Small intestine (tissue), 7 donors: ENCODE results near the gene TLK2. TPM values are rescaled to one million over a fixed set of nuclear protein-coding genes. Genes with fewer than 3 reads are reported as not detected.
"Not testable (repeated sequence)": the region's sequence is repeated elsewhere in the genome, so short reads cannot be mapped to it uniquely, and the experiment has no call there.

Source experiments
- DNase-seq, 2 donors: peaks; one replicate each; pipeline versions ENCODE4 v3.0.0 to v3.0.0-alpha.2; 2013
- FAIRE-seq: peaks from 2 replicates; lab custom pipeline; 2012; peaks lifted over from hg19 to GRCh38; lab: Jason Lieb, UNC
- H3K27ac ChIP-seq, 3 donors: one replicate each; pipeline ENCODE4 v1.5.1; 2013; ENCODE audit warnings: low read length in 2 of 3, mild to moderate bottlenecking in 2 of 3, control low read depth in 1 of 3, inconsistent platforms in 1 of 3, low read depth in 1 of 3, moderate library complexity in 1 of 3
- H3K27me3 ChIP-seq, 3 donors: one replicate each; pipeline ENCODE4 v1.6.1; 2013; ENCODE audit warnings: low read length in 3 of 3, inconsistent platforms in 1 of 3; ENCODE audit not compliant: control insufficient read depth in 3 of 3, insufficient read depth in 3 of 3
- H3K36me3 ChIP-seq, 3 donors: one replicate each; pipeline ENCODE4 v1.6.1; 2013; ENCODE audit warnings: low read length in 3 of 3, inconsistent platforms in 1 of 3, low read depth in 1 of 3, mild to moderate bottlenecking in 1 of 3, moderate library complexity in 1 of 3; ENCODE audit not compliant: control insufficient read depth in 3 of 3, insufficient read depth in 2 of 3
- H3K4me1 ChIP-seq, 3 donors: one replicate each; pipeline ENCODE4 v1.6.1; 2013; ENCODE audit warnings: low read length in 2 of 3, inconsistent platforms in 1 of 3, low read depth in 1 of 3, mild to moderate bottlenecking in 1 of 3, moderate library complexity in 1 of 3; ENCODE audit not compliant: control insufficient read depth in 3 of 3, insufficient read depth in 2 of 3
- H3K4me3 ChIP-seq, 3 donors: one replicate each; pipeline ENCODE4 v1.5.1; 2013; ENCODE audit warnings: low read length in 3 of 3, control low read depth in 1 of 3, inconsistent platforms in 1 of 3, low read depth in 1 of 3, mild to moderate bottlenecking in 1 of 3, moderate library complexity in 1 of 3
- H3K9me3 ChIP-seq, 2 donors: one replicate each; pipeline ENCODE4 v1.6.1; 2013; ENCODE audit warnings: low read depth in 1 of 2, low read length in 1 of 2; ENCODE audit not compliant: control insufficient read depth in 2 of 2, insufficient read depth in 1 of 2
- WGBS, 3 donors: extraction: QIAGEN DNeasy Blood & Tissue Kit; methylation state at CpG; one replicate each; pipeline ENCODE4 v1.1.7; 2013; 5-methylcytosine and 5-hydroxymethylcytosine counted together
- polyA plus RNA-seq, 4 donors: library from polyadenylated mRNA; stranded (reverse) in 3 of 4; unstranded in 1 of 4; fragments of 200-250 nt in 3 of 4; fragments of 120-200 nt in 1 of 4; gene quantifications; one replicate each; pipeline versions ENCODE4 v1.2.1 to v1.2.3, GENCODE V29; 2013
- donor health status: healthy with polysubstance abuse.
- donor health status: control.
- donor health status: control.
- donor health status: Bipolar disorder and iron deficiency.
- donor health status: healthy.

TLK2 gene
- polyA plus RNA-seq, 4 donors = 13.0 to 30.8 (median 16.2) TPM

DNA sequence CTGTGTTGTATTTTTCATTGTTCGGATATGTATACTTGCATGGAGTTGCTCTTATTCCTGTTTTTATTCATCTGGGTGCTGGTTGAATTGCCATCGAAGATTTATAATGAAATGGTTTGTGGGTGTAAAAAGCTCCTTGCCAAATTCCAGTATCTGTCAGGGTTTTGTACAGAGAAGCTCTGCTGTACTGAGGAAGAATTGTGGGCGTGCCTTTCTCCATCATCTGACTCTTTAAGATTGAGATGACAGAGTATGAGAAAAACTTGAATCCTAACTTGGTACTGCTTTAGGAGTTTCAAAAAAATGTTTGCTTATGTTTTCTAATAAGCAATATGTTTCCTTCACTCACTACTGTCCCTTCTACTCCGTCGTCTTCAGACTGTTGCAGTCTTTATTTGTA, 78.9 kb downstream of the TLK2 start:
- H3K4me3 ChIP-seq, H3K27ac ChIP-seq, H3K27me3 ChIP-seq, DNase-seq, H3K9me3 ChIP-seq, H3K4me1 ChIP-seq, FAIRE-seq: not testable (repeated sequence)
- peaks cover 0 to 33% (median 0%) of the 10 kb centered on the region in 3 donors for H3K36me3 ChIP-seq
- WGBS, 3 donors = 87 to 91% (median 91%) methylated on average over 5 of the region's 5 CpGs

DNA sequence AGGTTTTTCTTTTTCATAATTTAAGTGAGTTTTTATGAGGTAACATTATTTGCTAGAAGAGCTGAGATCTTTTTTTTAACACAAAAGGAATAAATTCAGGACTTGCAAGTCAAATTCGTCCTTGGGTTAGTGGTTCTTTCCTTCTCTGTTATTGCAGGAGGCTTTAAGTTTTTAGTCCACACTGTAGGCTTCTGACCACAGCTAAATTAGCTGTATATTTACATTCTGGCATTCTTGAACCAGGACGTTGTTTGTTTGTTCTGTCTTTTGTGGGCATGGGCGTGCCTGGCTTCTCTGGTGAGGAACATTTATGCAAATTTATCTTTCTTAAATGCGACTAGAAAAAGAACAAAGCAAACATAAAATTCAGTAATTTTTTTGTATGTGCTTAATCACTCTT, 80.3 kb downstream of the TLK2 start:
- H3K4me3 ChIP-seq, H3K27ac ChIP-seq, H3K27me3 ChIP-seq, DNase-seq, H3K4me1 ChIP-seq, H3K9me3 ChIP-seq, FAIRE-seq: not testable (repeated sequence)
- peaks cover 0 to 39% (median 0%) of the 10 kb centered on the region in 3 donors for H3K36me3 ChIP-seq
- 63 to 71% (median 70%) methylated on average over 4 of the region's 4 CpGs for WGBS, 3 donors

DNA sequence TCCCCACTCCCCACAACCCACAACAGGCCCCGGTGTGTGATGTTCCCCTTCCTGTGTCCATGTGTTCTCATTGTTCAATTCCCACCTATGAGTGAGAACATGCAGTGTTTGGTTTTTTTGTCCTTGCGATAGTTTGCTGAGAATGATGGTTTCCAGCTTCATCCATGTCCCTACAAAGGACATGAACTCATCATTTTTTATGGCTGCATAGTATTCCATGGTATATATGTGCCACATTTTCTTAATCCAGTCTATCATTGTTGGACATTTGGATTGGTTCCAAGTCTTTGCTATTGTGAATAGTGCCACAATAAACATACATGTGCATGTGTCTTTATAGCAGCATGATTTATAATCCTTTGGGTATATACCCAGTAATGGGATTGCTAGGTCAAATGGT, 82.3 kb downstream of the TLK2 start:
- not testable (repeated sequence) for H3K4me3 ChIP-seq, H3K9me3 ChIP-seq, H3K27me3 ChIP-seq, FAIRE-seq, H3K4me1 ChIP-seq, DNase-seq, H3K27ac ChIP-seq
- peaks cover 2 to 31% (median 2%) of the 10 kb centered on the region in 3 donors for H3K36me3 ChIP-seq
- WGBS, 3 donors = 96 to 100% (median 100%) methylated on average over 1 of the region's 2 CpGs

DNA sequence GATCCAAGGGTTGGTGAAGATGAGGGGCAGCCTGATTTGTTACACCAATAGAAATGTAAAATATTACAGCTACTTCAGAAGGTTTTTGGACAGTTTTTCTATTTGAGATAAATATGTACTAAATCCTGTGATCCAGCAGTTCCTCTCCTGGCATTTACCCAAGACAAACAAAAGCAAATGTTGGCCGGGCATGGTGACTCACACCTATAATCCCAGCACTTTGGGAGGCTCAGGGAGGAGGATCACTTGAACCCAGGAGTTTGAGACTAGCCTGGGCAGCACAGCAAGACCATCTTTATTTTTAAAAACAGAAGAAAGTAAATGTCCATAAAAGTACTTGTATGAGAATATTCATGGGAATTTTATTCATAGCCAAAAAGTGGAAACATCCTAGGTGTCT, 84.0 kb downstream of the TLK2 start:
- Histone ChIP-seq H3K36me3 (peaks cover 3 to 27% (median 4%) of the 10 kb centered on the region in 3 donors), H3K9me3 (no peaks in the 10 kb centered on the region), H3K4me3 (no peak overlapping the region), H3K27me3 (no peaks in the 10 kb centered on the region), H3K27ac (no peak overlapping the region), H3K4me1 (no peaks in the 10 kb centered on the region)
- no peak for FAIRE-seq
- DNase-seq = peak in 1 of 2 donors; percentile 23
- WGBS, 3 donors = 15 to 35% (median 23%) methylated on average over 1 of the region's 1 CpG

DNA sequence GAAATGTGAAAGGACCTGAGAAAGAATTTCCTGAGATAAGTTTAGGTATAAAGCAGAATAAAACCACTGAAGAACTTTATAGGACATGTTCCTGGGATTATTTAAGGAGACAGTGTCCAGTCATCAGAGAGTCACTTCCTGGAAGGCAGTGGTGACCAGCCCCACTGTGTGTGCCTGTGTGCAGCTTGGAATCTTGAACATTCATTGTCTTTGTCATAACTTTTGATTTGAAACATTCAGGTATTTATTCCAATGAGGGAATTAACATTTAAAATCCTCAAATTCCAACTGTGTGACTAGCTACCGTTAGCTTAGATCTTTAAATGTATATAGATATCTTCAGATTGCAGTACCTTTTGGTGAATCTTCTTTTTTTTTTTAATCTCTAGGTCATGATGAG, 87.2 kb downstream of the TLK2 start:
- FAIRE-seq (no peak), DNase-seq (no peak)
- no peaks in the 10 kb centered on the region for H3K27me3 ChIP-seq
- H3K4me3 ChIP-seq = no peak overlapping the region
- WGBS, 3 donors = 89 to 94% (median 94%) methylated on average over 1 of the region's 1 CpG
- H3K36me3 ChIP-seq = peaks cover 5 to 34% (median 10%) of the 10 kb centered on the region in 3 donors
- H3K9me3 ChIP-seq = no peaks in the 10 kb centered on the region
- no peak overlapping the region for H3K27ac ChIP-seq
- no peaks in the 10 kb centered on the region for H3K4me1 ChIP-seq

DNA sequence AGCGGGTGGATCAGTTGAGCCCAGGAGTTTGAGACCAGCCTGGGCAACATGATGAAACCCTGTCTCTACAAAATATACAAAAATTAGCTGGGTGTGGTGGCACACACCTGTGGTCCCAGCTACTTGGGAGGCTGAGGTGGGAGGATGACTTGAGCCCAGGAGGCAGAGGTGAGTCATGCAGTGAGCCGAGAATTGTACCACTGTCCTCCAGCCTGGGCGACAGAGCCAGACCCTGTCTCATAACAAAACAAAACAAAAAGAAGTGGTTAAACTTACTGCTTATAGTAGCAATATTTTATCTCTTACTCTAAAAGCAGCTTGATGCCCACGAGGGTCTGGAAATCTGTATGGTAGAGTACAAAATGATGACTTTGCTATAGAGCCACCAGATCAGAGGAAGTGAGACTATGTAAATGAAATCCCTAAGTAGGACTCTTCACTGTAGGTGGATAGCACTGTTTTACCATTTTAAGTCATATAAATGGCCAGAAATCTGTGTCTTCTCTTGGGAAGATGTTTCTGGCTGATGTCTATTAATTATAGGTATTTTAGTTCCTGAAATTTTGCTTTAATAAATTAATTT, 88.5 kb downstream of the TLK2 start:
- H3K27ac ChIP-seq = no peak overlapping the region
- no peaks in the 10 kb centered on the region for H3K4me1 ChIP-seq
- H3K4me3 ChIP-seq = no peak overlapping the region
- H3K27me3 ChIP-seq = no peaks in the 10 kb centered on the region
- DNase-seq (no peak), FAIRE-seq (no peak)
- H3K9me3 ChIP-seq = no peaks in the 10 kb centered on the region
- peaks cover 5 to 28% (median 10%) of the 10 kb centered on the region in 3 donors for H3K36me3 ChIP-seq
- WGBS, 3 donors = 84 to 88% (median 87%) methylated on average over 4 of the region's 4 CpGs

DNA sequence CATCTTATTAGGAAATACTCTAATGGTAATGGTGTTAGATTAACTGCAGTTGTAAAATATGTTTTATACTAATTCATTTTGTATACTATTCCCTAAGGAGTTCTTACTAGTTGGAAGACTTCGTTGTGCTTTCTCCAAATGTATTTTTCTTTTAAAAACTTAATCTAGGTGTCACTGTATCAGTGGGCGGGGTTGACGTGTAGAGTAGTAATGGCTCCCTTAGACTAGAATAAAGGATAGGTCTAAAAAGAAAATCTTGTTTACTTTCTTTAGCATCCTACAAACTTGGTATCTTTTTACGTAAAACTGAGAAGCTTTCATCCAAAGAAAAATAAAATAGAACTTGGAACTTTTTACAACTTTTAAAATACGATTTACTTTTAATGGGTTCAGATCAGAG, 93.9 kb downstream of the TLK2 start:
- H3K9me3 ChIP-seq = no peaks in the 10 kb centered on the region
- H3K4me3 ChIP-seq = no peak overlapping the region
- H3K36me3 ChIP-seq = peaks cover 11 to 26% (median 11%) of the 10 kb centered on the region in 3 donors
- H3K4me1 ChIP-seq = no peaks in the 10 kb centered on the region
- no peak for FAIRE-seq
- no peaks in the 10 kb centered on the region for H3K27me3 ChIP-seq
- DNase-seq = no peak
- 85 to 92% (median 90%) methylated on average over 5 of the region's 5 CpGs for WGBS, 3 donors
- H3K27ac ChIP-seq = no peak overlapping the region

DNA sequence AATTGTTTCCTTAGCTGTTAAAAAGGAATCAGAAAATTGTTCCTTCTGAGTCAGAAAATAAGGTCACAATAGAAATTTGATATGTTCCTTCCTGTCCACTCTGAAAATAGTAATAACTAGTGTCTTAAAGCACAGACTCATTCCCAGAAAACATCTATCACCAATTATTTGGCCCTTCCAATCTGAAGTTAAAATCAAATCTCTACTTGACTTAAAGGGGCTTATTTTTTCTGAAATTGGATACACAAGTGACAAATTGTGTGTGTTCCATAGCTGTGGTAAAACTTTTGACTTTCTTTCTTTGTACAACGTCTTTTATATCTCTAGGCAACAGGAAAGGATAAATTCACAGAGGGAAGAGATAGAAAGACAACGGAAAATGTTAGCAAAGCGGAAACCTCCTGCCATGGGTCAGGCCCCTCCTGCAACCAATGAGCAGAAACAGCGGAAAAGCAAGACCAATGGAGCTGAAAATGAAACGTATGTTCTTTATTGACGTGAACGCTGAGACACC, 94.3 kb downstream of the TLK2 start:
- no peak overlapping the region for H3K4me3 ChIP-seq
- 78 to 94% (median 87%) methylated on average over 7 of the region's 7 CpGs for WGBS, 3 donors
- no peaks in the 10 kb centered on the region for H3K27me3 ChIP-seq
- peaks cover 11 to 30% (median 11%) of the 10 kb centered on the region in 3 donors for H3K36me3 ChIP-seq
- H3K4me1 ChIP-seq = no peaks in the 10 kb centered on the region
- FAIRE-seq (no peak), DNase-seq (no peak)
- H3K9me3 ChIP-seq = no peaks in the 10 kb centered on the region
- H3K27ac ChIP-seq = no peak overlapping the region
